Head of caudate nucleus (tissue), 42 donors: ENCODE data around the gene SLC30A1.

Experiments used
- DNase-seq, 42 donors: peaks; one replicate each; pipeline versions ENCODE4 v3.0.0 to v3.0.0-alpha.2; 2020 to 2021; ENCODE audit warnings: mixed read lengths in 7 of 42
- intact Hi-C: fragments of 100-400 bp; cut with DNase I; formaldehyde crosslinking; loops from one replicate; pipeline ENCODE4 v1.15.0; 2022

SLC30A1 gene

DNA sequence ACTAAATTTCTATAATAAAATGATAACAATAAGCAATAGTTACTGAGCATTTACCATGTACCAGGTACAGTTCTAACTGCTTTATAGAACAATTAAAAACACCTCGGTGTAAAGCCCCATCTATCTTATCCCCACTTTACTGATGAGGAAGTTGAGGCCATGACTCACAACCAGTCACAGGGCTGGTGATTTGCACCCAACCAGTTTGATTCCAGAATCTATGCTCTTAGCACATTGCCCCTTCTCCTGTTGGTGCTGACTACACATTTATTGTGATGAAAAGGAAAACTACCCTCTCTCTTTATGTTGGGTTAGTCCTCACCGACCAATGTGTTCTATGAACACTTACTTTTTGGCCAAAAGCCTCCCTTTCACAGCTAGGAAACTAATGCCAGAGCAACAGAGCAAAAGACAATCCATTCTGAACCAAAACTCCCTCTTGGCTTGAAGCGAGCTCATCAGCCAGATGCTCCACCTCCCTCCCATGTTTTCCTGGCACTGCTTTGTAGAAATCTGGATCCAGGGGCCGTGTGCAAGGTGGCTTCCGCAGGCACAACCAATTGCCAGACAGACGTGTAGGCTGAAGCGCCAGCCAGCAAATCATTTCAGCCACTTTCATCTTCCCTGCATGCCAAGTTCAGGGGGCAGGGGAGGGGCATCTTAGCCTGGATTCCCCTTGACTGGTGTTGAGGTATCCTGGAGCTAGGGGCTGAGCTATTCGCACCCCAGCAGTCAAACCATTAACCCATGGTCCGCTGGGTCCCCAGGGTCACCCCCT, 32.0 kb upstream of the SLC30A1 start:
- DNase-seq, result peak in 10 of 42 donors; percentile 8 to 52 (median 22)

GRCh38 chr1:211609120-211610024, 30.4 kb upstream of the SLC30A1 start:
- intact Hi-C loops, result no loop called here
- no peak for DNase-seq

More for the DNA sequence above, 32.0 kb upstream of the SLC30A1 start:
- intact Hi-C loops, result no loop called here

DNA sequence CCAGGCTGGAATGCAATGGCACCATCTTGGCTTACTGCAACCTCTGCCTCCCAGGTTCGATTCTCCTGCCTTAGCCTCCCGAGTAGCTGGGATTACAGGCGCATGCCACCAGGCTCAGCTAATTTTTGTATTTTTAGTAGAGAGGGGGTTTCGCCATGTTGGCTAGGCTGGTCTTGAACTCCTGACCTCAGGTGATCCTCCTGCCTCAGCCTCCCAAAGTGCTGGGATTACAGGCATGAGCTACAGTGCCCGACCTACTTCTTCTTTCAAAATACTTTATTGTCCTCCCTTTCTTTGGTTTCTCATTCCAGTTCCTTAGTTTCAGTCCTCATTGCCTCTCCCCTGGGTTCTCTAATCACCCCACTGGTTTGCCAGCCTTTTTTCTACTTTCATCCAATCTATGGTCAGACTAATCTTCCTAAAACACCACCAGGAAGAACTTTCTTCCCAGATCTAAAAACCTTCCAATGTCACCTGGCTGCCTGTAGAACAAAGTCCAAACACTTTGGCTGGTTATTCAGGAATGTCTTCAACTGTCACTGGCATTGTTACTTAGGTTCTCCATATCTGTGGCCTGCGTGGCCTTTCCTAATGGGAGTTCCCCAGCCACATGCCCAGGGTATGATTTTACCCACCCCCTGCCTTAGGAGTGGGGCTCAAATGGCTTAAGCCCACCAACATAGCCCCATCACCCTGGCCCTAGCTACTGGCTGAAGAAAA, 29.0 kb upstream of the SLC30A1 start:
- intact Hi-C loops, result no loop called here
- DNase-seq, result no peak

- peak in 10 of 42 donors; percentile 9 to 55 (median 28) for DNase-seq
- intact Hi-C loops, result no loop called here
Measured at GRCh38 chr1:211606914-211607753, 28.2 kb upstream of the SLC30A1 start.

DNA sequence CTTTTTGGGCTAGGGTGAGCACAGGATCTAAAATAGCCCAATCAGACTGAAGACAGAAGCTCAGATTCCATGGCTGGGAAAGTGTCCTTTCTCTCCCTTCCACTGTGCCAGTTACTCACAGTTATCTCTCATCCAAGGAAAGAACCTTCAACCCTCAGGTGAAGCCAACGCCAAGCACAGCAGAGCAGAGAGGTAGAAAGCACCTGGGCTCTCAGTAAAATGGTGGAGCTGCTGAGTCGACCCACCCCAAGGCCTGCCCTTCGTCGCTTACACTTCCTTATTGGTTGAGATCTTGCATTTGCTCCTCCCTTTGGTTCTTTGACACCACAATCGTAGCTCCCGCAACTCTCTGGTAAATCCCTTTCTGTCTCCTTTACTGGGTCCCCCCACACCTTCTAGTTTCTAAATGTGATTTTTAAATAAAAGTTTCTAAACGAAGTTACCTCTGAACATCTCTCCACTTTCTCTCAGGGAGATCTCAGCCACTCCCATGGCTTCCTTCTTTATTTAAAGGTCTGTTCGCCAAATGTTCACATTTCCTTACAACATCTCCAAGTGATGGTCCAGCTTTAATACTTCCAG, 27.5 kb upstream of the SLC30A1 start:
- DNase-seq, result peak in 6 of 42 donors; percentile 9 to 39 (median 26)
- intact Hi-C loops, result no loop called here

DNA sequence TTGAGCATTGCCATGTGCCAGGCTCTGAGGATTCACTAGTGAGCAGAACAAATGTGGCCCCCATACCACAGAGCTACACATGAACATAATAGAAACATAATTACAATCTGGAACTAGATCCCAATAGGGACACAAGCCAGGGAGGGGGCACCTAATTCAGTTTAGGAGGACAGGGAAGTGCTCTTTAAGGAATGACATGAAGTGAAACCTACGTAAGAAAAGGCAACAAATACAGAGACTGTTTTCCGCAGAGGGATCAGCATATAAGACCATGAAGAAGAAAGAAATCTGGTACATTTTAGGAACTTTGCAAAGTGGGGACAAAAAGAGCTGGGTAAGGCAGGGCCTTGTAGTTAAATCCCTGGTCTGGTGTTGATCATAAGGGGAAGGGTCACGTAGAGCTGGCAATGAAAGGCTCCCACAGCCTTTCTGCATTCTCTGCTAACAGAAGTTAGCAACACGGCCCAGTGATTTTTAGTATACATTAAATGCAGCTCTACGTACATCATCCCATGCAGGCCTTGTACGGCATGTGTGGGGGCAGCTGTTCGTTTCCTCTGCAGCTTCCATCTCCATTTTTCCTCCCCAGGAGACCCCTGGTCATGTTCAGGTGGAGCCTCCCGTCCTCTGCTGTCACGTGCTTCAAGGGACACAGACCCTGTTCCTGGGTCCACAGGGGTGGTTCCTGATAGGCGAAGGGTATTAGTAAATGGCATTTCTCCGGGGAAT, 26.8 kb upstream of the SLC30A1 start:
- DNase-seq, result no peak
- intact Hi-C loops, result no loop called here

GRCh38 chr1:211605034-211605433, 26.1 kb upstream of the SLC30A1 start:
- DNase-seq, result no peak
- intact Hi-C loops, result no loop called here

DNA sequence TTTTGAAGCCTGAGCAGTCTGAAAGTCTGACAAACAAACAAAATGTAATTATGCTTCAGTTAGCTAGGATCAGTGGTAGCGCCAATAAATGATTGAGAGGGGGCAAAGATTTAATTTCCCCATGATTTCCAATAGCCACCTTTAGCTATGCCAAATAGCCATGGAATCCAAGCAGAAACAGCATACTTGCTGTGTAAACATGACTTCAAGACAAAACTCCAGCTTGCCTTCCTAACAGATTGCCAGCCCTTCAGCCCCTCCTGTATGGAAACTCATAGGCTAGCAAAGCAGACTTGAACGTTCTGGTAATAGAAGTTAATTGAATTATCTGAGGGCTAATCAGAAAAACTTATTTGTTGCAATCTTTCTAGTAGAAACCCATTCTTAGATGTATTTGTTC, 25.6 kb upstream of the SLC30A1 start:
- no peak for DNase-seq
- intact Hi-C loops, result no loop called here

DNA sequence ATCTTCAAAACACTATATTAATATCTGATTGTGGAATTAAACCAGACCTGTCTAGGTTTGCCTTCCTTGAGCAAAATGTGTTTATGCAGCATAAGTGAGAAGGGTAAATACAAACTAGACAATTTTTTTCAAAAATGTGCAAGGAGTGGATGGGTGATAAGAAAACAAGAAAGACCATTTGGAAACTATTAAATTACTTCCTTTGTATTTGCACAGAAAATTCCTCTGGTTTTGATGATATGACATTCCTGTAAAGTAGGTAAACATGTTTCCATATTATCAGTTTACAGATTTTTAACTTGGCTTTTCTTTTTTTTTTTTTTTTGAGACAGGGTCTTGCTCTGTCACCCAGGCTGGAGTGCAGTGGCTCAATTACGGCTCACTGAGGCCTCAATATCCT, 24.8 kb upstream of the SLC30A1 start:
- intact Hi-C loops, result no loop called here
- no peak for DNase-seq

DNA sequence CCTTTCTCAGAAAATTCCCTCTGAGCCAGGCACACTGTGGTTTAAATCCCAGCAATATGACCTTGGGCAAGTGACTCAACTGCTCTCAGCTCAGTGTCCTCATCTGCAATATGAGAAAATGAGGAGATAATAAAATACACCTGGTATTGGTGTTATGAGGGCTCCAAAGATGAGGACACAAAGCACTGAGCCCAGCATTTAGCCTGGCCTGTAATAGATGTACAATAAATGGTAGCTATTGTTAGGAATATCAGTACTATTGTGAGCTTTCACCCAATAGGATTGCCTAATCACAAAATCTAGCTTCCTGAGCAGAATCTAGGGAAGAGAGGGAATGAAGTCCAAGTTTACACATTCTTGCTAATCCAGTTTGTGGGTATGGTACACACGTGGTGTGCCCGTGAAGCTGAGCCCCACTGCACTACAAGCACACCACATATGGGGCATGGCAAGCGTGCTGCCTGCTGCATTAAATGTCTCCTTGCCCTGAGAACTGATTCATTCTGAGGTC, 24.3 kb upstream of the SLC30A1 start:
- no peak for DNase-seq
- intact Hi-C loops, result no loop called here

GRCh38 chr1:211601982-211602670, 23.2 kb upstream of the SLC30A1 start:
- DNase-seq, result no peak
- intact Hi-C loops, result no loop called here

DNA sequence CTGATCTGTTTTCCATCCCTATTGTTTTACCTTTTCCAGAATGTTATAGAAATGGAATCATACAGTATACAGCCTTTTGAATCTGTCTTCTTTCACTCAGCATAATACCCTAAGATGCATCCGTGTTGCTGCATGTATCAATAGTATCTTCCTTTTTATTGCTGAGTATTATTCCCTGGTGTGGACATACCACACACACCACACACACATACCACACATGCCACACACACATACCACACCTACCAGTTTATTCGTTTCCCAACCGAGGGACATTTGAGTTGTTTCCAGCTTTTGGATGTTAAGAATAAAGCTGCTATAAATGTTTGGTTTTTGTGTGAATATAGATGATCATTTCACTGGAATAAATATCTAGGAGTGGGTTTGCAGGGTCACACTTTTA, 22.2 kb upstream of the SLC30A1 start:
- intact Hi-C loops, result no loop called here
- no peak for DNase-seq

- no peak for DNase-seq
- intact Hi-C loops, result no loop called here
Measured at GRCh38 chr1:211599250-211599649, 20.3 kb upstream of the SLC30A1 start.

DNA sequence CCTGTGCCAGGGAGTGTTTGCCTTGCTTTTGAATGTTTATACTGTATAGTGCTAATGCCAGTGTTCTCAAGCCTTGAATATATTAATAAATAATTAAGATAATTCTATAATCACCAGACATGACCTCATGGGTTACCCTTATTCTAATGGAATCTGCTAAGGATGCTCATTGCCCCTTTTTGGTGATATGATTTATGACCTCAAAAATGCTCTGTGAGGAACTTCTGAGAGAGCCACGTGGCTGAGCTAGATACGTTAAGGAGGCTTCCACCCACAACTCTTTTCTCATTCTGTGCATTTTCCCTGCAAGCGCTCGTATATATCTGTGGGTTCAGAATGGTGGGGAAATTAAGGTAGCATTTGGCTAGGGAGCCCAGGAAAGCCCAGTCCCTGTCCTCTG, 19.6 kb upstream of the SLC30A1 start:
- intact Hi-C loops, result no loop called here
- DNase-seq, result no peak

DNA sequence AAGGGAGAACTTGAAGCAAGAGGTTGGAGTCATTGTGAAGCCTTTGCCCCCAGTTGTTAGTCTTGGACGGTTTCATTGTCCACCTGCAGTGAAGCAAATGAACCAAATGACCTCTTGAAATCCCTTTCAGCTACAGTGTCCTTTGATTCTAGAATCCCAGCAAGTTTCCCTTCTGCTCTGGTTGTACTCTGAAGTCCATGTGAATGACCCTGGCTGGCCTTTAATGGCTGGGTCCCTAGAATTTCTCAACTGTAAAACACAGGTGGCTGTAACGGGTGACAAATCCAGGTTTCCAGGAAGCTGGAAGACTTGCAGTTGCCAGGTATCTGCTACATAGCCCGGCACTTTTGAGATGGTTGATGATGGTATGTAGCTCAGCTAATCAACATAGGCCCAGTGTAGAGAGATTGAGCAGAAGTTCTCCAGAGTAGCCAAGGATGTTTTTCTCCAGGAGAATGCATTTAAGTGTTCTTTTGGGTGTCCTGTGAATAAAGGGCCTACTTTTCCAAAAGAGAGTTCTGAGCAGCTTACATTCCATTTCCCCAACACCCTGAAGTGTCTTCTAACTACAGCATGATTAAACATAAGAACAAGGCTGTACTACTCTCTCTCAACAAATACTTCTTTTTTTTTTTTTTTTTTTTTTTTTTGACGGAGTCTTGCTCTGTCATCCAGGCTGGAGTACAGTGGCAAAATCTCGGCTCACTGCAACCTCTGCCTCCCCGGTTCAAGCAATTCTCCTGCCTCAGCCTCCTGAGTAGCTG, 17.6 kb upstream of the SLC30A1 start:
- DNase-seq, result no peak
- intact Hi-C loops, result no loop called here

DNA sequence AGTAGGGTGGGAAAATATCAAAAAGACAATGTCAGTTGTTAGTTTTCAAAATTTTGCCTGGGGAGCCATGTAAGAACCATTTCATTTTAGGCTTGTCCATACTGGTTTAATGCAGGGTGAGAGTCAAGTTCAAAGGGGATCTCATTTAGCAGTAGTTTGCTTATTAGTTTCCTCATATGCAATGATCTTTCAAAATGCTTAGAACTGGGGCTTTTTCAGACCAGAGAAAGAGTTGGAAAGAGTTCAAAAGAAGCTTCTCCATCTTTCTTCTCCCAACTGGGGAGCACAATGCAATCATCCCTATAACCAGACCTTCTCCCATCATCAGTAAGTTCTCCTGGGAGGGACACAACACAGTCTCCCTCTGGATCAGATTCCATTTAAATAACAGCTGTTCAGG, 16.5 kb upstream of the SLC30A1 start:
- intact Hi-C loops, result no loop called here
- no peak for DNase-seq
